MCF 10A (cell line): ENCODE measurements around the gene MMP8. TPM values are rescaled to one million over a fixed set of nuclear protein-coding genes. Genes with fewer than 3 reads are reported as not detected.
A peak's percentile ranks its signal among the peaks of the same experiment; 100 is the strongest.

Source experiments
- BruUV-seq: library from RNA; stranded (reverse); fragments of 400-500 nt; replicated peaks from 2 replicates; lab custom pipeline; 2021; lab: Mats Ljungman, UMichigan
- CTCF ChIA-PET: fragments of 300-600 bp; sonication (Branson Sonifier 250); formaldehyde crosslinking; extraction: SDS; loops from one replicate; lab custom pipeline; 2021; ENCODE audit warnings: antibody characterized with exemption, inconsistent platforms; lab: Yijun Ruan, JAX
- POLR2A ChIA-PET: fragments of 300-600, 350-650 bp; sonication (Branson Sonifier 250); formaldehyde crosslinking; extraction: SDS; loops from one replicate; lab custom pipeline; 2020; ENCODE audit warnings: antibody characterized with exemption, inconsistent platforms; lab: Yijun Ruan, JAX
- DNase-seq: peaks from one replicate; pipeline ENCODE4 v3.0.0-alpha.2; 2018; ENCODE audit not compliant: unreplicated experiment
- H3K27ac Mint-ChIP-seq: one replicate; pipeline ENCODE4 v1.8.0; 2022; ENCODE audit warnings: mild to moderate bottlenecking, low read depth, mixed read lengths; ENCODE audit not compliant: unreplicated experiment
- H3K27me3 Mint-ChIP-seq: one replicate; pipeline ENCODE4 v1.8.0; 2022; ENCODE audit warnings: mixed read lengths; ENCODE audit not compliant: insufficient read depth, unreplicated experiment
- H3K36me3 Mint-ChIP-seq: one replicate; pipeline ENCODE4 v1.8.0; 2022; ENCODE audit warnings: mild to moderate bottlenecking, moderate library complexity, mixed read lengths; ENCODE audit not compliant: insufficient read depth, unreplicated experiment
- H3K4me1 Mint-ChIP-seq: one replicate; pipeline ENCODE4 v1.8.0; 2022; ENCODE audit warnings: mixed read lengths; ENCODE audit not compliant: insufficient read depth, unreplicated experiment
- H3K4me3 Mint-ChIP-seq: one replicate; pipeline ENCODE4 v1.8.0; 2022; ENCODE audit warnings: mild to moderate bottlenecking, moderate library complexity, mixed read lengths; ENCODE audit not compliant: unreplicated experiment
- H3K9me3 Mint-ChIP-seq: one replicate; pipeline ENCODE4 v1.8.0; 2022; ENCODE audit warnings: mixed read lengths; ENCODE audit not compliant: unreplicated experiment
- intact Hi-C: fragments of 100-400 bp; cut with micrococcal nuclease; formaldehyde crosslinking; loops from 2 replicates; pipeline ENCODE4 v1.14.1; 2022
- total RNA-seq: library from RNA; stranded (reverse); gene quantifications from 2 replicates; pipeline ENCODE4 v1.2.3, GENCODE V29; 2022
- TF ChIP-seq, protein P1 (sequence below): fragments of 200-600 bp; IDR thresholded peaks from one replicate; pipeline ENCODE4 v1.8.0; 2022; ENCODE audit warnings: antibody characterized with exemption, mild to moderate bottlenecking; ENCODE audit not compliant: unreplicated experiment

The MMP8 gene
- total RNA-seq, 1 experiment from 2014 or later, result not detected

DNA sequence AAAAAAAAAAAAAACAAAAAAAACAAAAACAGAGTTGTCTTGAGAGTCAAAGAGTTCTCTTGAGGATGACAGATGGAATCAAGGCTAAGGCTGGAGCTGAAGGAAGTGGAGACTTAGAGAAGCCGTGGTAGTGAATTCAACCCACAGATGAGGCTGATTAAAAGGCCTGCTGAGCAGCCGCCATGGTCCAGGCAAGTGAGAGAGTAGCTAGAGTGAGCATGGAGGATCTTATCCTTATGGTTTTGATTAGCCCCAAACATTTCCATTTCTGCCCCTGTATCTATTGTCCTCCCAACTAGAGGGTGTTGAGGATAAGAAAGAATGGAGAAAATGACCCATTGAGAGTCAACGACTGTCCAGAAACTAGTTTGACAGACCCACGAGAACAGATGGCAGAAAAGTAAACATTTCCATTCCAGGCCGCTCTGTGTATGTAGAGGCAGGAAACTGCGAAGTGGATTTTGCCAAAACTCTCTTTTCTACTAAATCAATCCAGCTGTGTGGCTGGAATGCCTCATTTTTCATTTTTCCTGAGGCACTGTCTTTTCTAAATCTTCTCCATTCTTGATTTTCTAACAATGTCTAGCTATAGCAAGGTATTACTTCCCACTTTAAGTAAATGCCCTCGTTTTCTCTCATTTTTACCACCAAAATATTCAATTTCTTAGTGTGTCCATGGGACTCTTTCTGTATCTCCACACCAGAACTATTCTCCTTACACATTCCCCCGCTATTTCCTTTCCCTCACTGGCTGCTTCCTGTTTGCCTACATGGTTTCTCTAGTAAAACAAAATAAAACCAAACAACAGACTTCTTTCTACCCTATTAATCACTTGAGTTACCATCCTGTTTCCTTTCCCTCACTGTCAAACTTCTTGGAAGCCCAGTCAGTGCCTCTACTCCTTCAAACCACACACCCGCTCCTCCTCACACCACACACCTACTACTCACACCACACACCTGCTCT lies 5.4 kb upstream of the MMP8 start:
- BruUV-seq, result no TSS peak
- Mint-ChIP-seq H3K27ac (no peak overlapping the region), H3K27me3 (no peaks in the 10 kb centered on the region), H3K4me3 (no peak overlapping the region), H3K9me3 (no peaks in the 10 kb centered on the region), H3K4me1 (peaks cover 16% of the 10 kb centered on the region), H3K36me3 (no peaks in the 10 kb centered on the region)
- CTCF ChIA-PET, result interaction anchor here (0.8 kb wide), 1 partner anchor 51 kb away, joined by 3 read pairs; the partner anchor contains the start of gene MMP10
- TF ChIP-seq, protein P1, sequence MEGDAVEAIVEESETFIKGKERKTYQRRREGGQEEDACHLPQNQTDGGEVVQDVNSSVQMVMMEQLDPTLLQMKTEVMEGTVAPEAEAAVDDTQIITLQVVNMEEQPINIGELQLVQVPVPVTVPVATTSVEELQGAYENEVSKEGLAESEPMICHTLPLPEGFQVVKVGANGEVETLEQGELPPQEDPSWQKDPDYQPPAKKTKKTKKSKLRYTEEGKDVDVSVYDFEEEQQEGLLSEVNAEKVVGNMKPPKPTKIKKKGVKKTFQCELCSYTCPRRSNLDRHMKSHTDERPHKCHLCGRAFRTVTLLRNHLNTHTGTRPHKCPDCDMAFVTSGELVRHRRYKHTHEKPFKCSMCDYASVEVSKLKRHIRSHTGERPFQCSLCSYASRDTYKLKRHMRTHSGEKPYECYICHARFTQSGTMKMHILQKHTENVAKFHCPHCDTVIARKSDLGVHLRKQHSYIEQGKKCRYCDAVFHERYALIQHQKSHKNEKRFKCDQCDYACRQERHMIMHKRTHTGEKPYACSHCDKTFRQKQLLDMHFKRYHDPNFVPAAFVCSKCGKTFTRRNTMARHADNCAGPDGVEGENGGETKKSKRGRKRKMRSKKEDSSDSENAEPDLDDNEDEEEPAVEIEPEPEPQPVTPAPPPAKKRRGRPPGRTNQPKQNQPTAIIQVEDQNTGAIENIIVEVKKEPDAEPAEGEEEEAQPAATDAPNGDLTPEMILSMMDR, result no peak
- POLR2A ChIA-PET, result no interaction called here
- intact Hi-C loops, result loop anchor here (10.0 kb wide), 1 partner anchor 185 kb away; no protein-coding TSS in a partner anchor
- DNase-seq, result no peak

DNA sequence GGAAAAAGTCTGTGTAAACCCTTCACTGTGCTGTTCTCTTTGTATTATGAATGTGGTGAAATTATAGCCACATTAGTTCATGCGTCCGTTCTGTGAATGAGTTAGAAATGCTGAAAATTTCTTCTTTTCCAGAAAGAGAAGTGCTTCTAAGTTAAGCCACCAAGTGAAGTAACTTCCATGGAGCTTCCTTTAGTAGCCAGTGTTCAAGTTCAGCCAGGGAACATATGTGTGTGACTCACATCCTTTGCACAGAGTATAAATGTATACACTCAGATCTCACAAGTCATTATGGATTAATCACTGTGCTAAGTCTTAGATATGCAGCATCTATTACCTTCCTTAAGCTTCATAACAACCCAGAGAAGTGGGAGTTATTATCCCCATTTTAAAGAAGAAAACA lies 3.1 kb upstream of the MMP8 start:
- POLR2A ChIA-PET, result no interaction called here
- Mint-ChIP-seq H3K9me3 (no peaks in the 10 kb centered on the region), H3K27me3 (no peaks in the 10 kb centered on the region), H3K4me3 (no peak overlapping the region), H3K27ac (no peak overlapping the region), H3K36me3 (no peaks in the 10 kb centered on the region), H3K4me1 (peaks cover 11% of the 10 kb centered on the region)
- intact Hi-C loops, result no loop called here
- DNase-seq, result peak; percentile 53
- CTCF ChIA-PET, result interaction anchor here (1.0 kb wide), 2 partner anchors 213 to 325 kb away, joined by 3 read pairs; no protein-coding TSS in a partner anchor
- TF ChIP-seq, protein P1, result no peak
- no TSS peak for BruUV-seq

DNA sequence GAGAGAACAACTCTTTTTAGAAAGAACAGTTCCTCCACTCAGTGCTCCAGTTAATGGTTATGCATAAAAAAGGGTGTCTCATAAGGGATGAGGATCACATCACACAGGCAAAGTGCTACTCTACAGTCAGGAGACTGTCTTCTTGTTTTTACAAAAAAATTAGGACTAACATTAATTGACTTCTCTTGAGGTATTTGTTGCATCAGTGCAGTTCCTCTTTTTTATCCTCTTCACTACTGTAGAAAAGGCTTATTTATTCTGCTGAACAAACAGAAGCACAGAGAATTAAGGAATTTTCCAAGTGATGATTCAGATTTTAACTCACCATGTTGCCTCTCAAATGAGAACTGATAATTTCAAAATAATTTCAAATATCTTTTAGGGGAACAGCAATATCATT lies 1.9 kb downstream of the MMP8 start:
- no TSS peak for BruUV-seq

More for the DNA sequence above, 1.9 kb downstream of the MMP8 start:
- H3K4me1 Mint-ChIP-seq, result peaks cover 11% of the 10 kb centered on the region
- no peak overlapping the region for H3K27ac Mint-ChIP-seq
- TF ChIP-seq, protein P1, result no peak
- intact Hi-C loops, result no loop called here
- CTCF ChIA-PET, result no interaction called here
- H3K27me3 Mint-ChIP-seq, result peaks cover 16% of the 10 kb centered on the region
- H3K9me3 Mint-ChIP-seq, result no peaks in the 10 kb centered on the region
- H3K36me3 Mint-ChIP-seq, result no peaks in the 10 kb centered on the region
- DNase-seq, result no peak
- POLR2A ChIA-PET, result no interaction called here
- no peak overlapping the region for H3K4me3 Mint-ChIP-seq
